B cell (primary cell): ENCODE results near the gene CTIF.

Experiments used
- EZH2 ChIP-seq: IDR thresholded peaks from 2 replicates; pipeline ENCODE4 v1.6.1; 2012; ENCODE audit warnings: borderline replicate concordance, low read depth, mild to moderate bottlenecking, moderate library complexity, low read length; ENCODE audit not compliant: insufficient read depth, poor library complexity, severe bottlenecking
- TF ChIP-seq, protein P1 (sequence below): fragments of 200-600 bp; IDR thresholded peaks from one replicate; pipeline ENCODE4 v1.8.0; 2022; ENCODE audit warnings: antibody characterized with exemption, mild to moderate bottlenecking

DNA sequence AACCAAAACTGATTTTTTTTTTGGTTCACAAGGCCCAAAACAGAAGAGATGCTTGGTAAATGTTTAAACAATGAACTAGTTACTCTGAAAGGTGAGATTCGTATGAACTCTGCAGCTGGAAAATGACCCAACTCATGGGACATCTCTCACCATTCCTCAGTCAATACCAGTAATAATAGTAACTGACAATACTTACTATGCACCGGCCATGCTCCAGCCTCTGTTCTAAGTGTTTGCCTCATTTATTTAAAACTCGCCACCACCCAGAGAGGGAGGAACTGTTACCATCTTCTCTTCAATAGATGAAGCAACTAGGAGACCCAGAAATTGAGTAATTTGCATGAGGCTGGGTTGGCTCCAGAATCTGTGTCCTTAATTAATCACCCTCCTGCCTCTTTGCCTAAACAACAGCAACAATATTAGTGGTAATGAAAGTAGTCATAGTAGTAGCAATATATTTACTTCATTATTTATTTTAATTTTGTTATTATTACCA lies 130.4 kb downstream of the CTIF start:
- TF ChIP-seq, protein P1, sequence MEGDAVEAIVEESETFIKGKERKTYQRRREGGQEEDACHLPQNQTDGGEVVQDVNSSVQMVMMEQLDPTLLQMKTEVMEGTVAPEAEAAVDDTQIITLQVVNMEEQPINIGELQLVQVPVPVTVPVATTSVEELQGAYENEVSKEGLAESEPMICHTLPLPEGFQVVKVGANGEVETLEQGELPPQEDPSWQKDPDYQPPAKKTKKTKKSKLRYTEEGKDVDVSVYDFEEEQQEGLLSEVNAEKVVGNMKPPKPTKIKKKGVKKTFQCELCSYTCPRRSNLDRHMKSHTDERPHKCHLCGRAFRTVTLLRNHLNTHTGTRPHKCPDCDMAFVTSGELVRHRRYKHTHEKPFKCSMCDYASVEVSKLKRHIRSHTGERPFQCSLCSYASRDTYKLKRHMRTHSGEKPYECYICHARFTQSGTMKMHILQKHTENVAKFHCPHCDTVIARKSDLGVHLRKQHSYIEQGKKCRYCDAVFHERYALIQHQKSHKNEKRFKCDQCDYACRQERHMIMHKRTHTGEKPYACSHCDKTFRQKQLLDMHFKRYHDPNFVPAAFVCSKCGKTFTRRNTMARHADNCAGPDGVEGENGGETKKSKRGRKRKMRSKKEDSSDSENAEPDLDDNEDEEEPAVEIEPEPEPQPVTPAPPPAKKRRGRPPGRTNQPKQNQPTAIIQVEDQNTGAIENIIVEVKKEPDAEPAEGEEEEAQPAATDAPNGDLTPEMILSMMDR: no peak
- TF ChIP-seq EZH2: no peak
